GM20000 (cell line): ENCODE results near the gene CD38.

Experiments
- DNase-seq: peaks from one replicate; pipeline ENCODE4 v3.0.0; 2012; ENCODE audit warnings: low spot score
- CTCF ChIP-seq: IDR thresholded peaks from 2 replicates; pipeline ENCODE4 v1.5.1; 2012; ENCODE audit warnings: mild to moderate bottlenecking, control low read depth; ENCODE audit errors: extremely low read depth, missing control alignments

The CD38 gene

GRCh38 chr4:15882675-15883086 lies 104.6 kb downstream of the CD38 start:
- TF ChIP-seq CTCF, result peak; percentile 66
- peak; percentile 67 for DNase-seq

DNA sequence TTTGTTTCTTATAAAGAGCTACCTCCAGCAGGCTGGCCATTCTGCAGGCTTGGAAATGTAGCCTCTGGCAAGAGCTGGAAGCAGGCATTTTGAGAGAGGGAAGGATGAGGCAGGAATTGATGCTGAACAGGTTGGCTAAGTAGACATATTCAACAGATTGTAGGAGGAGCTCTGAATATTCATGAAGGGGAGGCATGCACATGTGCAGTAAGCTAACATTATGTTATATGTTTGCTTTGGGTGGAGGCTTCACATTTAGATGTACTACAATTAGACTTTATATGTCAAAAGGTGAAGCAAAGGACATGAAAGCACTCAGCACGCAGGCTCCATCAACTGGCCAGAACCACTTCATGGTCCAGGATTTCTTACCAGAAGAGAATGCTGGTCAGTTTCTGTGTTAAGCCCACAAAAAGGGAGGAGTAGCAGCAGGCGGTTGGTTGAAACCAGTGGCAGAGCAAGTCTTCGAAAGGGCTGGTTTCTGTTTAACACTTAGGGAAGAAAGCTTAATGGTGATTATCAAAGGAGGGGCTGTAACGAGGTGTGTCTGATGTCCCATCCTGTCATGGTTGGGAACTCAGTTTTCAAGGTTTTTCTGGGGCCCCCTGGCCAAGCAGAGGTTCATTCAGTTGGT lies 105.6 kb downstream of the CD38 start:
- TF ChIP-seq CTCF, result no peak
- no peak for DNase-seq

GRCh38 chr4:15884666-15885065 lies 106.5 kb downstream of the CD38 start:
- TF ChIP-seq CTCF, result no peak
- DNase-seq, result no peak

GRCh38 chr4:15885422-15885821 lies 107.3 kb downstream of the CD38 start:
- DNase-seq, result no peak
- no peak for TF ChIP-seq CTCF

GRCh38 chr4:15888515-15888914 lies 110.4 kb downstream of the CD38 start:
- no peak for TF ChIP-seq CTCF

GRCh38 chr4:15890246-15890829 lies 112.2 kb downstream of the CD38 start:
- no peak for TF ChIP-seq CTCF
- no peak for DNase-seq

More at GRCh38 chr4:15888515-15888914, 110.4 kb downstream of the CD38 start:
- DNase-seq, result no peak

DNA sequence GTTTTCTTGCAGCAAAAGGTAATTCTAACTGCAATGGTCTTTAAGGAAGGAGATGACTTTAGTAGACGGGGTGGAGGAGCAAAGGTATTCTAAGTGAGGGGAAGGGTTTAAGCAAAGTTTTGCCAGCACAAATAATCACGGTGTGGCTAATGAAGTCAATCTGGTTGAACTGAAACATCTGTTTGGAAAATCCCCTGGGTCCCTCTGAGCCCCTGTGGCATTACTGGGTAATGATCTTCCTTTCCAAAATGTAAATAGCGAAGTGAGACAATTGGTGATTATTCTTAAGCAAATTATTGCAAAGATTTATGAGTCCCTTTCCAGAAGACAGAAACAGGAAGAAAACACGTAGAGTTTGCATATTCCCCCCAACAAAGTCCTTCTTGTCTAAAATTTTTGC lies 113.2 kb downstream of the CD38 start:
- DNase-seq, result no peak
- TF ChIP-seq CTCF, result no peak
